GM10266 (cell line): ENCODE measurements around the gene C2orf81.
A peak's percentile ranks its signal among the peaks of the same experiment; 100 is the strongest.

Experiments
- DNase-seq: peaks from one replicate; pipeline ENCODE4 v3.0.0; 2012; ENCODE audit errors: extremely low spot score
- TF ChIP-seq, protein P1 (sequence below): IDR thresholded peaks from 2 replicates; pipeline ENCODE4 v1.5.1; 2012; ENCODE audit warnings: mild to moderate bottlenecking, low read depth; ENCODE audit not compliant: control insufficient read depth, insufficient read depth; ENCODE audit errors: missing control alignments

Gene C2orf81

DNA sequence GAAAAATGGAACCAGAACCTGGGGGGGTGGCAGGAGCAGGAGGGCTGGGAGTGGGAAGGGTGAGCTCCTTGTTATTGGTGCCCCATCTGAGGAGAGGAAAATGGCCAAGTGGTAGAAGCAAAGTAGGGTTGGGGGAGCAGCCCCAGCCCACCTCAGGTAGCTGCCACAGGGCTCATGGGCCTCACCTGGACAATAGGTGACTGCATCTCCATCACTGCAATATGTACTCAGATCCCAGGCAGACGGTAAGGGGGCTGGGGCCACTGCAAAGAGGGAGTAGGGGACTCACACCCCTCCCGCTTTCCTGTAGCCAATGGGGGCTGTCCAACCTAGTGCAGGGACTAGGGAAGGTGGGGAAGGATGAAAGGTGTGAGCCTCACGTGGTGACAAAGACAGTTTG lies 4.2 kb downstream of the C2orf81 start:
- peak; percentile 9 for DNase-seq

DNA sequence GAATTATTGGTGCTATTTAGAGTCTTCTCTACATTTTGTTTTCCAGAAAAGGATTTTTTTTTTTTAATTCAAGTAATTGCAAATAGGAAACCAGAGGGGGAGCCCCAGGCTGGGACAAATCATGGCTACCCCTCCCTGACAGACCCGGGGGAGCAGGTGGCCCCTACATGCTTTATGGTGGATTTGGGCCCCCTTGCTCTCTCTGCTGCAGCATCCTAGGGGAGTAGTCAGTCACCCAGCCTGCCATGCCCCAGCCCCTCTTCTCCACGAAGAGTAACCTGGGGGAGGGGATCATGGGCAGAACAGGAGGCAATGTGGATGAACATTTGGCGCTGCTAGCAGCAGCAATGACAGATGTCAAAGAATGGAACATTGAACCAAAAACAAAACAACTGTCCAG lies 4.6 kb downstream of the C2orf81 start:
- TF ChIP-seq, protein P1, sequence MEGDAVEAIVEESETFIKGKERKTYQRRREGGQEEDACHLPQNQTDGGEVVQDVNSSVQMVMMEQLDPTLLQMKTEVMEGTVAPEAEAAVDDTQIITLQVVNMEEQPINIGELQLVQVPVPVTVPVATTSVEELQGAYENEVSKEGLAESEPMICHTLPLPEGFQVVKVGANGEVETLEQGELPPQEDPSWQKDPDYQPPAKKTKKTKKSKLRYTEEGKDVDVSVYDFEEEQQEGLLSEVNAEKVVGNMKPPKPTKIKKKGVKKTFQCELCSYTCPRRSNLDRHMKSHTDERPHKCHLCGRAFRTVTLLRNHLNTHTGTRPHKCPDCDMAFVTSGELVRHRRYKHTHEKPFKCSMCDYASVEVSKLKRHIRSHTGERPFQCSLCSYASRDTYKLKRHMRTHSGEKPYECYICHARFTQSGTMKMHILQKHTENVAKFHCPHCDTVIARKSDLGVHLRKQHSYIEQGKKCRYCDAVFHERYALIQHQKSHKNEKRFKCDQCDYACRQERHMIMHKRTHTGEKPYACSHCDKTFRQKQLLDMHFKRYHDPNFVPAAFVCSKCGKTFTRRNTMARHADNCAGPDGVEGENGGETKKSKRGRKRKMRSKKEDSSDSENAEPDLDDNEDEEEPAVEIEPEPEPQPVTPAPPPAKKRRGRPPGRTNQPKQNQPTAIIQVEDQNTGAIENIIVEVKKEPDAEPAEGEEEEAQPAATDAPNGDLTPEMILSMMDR = no peak
- peak; percentile 51 for DNase-seq

More for the DNA sequence above, 4.2 kb downstream of the C2orf81 start:
- TF ChIP-seq, protein P1 = no peak

DNA sequence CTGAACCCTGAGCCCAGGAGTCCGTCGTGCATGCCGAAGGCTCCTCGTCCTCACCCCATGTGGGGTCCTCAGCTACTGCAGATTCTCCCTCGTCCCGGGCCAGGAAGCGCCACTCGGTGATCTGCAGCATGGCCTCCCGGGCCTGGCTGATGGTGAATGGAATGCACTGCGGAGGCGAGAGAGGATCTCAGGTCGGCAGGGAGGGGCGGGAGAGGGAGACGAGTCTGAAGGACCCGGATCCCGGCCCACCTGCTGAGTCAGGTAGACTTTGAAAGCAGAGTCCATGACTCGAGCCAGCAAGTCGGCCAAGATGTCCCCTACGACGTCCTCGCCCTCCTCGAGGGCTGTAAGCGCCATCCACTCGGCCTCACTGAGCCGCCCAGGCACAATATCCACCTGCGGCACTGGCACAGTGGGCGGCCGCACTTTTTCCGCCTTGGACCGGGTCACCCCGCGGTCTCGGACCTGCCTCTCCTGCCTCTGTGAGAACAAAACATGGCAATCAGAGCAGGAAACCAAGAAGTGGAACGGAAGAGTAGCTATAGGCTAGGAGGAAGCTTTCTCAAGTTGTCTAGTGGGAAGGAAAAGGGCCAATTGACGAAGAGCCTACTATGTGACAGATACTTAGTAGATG lies 5.5 kb downstream of the C2orf81 start:
- TF ChIP-seq, protein P1 = no peak
- DNase-seq = peak; percentile 25

DNA sequence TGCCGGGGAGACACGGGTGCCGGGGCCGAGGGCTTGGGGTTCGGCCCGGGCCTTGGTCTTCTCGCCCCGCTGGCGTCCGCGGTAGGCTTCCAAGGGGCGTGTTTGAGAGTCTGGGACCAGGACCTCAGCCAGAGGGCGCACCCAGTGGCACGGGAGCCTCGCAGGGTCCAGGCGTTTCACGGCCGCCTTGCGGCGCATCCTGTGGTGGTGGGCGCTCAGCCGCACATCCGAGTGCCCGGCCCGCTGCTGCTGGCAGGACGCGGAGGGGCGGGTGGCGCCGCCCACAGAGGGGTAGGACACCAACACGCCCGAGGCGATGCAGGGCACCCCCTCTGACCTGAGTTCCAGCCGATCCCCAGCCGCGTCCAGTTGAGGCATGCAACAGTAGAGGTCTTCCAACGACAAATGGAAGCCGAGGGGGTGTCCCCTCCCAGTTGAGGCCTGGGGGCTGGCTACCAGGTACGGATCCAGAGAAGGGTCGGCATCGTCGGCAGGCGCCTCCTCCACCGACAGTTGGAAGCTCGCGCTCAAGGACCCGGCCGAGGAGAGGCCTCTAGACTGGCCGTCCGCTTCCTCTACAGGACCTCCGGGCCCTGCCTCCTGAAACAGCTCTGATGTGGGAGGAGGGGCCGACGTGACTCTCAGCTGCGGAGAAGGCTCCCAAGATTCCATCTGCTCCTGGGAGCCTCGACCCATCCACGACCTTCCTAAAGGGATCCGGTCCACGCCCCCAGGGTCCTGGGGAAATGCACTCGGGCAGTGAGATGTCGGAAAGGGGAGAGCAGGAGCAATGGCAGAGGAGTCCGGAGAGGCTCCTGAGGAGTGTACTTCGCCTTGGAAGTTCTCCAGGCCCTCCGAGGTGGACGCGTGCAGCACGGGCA lies 6.3 kb downstream of the C2orf81 start:
- TF ChIP-seq, protein P1 = peak; percentile 44
- peak; percentile 67 for DNase-seq

DNA sequence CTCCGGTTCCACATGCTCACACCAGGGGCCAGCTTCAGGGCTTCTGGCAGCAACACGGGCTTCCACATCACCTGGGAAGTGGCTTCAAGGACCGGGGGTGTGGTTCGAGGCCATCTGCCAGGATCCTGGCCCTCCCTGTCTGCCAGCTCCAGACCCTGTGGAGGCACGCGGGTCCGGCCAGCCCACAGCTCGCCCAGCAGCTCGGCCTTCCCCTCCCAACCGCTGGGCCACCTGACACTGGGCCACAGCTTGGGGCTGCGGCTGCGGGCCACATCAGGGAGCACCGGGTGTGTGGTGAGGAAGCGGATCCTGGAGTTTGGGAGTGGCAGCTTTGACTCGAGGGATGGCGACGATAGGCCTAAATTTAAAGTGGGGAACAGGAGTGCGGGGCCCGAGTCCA lies 7.0 kb downstream of the C2orf81 start:
- TF ChIP-seq, protein P1 = no peak
- DNase-seq = peak; percentile 17

DNA sequence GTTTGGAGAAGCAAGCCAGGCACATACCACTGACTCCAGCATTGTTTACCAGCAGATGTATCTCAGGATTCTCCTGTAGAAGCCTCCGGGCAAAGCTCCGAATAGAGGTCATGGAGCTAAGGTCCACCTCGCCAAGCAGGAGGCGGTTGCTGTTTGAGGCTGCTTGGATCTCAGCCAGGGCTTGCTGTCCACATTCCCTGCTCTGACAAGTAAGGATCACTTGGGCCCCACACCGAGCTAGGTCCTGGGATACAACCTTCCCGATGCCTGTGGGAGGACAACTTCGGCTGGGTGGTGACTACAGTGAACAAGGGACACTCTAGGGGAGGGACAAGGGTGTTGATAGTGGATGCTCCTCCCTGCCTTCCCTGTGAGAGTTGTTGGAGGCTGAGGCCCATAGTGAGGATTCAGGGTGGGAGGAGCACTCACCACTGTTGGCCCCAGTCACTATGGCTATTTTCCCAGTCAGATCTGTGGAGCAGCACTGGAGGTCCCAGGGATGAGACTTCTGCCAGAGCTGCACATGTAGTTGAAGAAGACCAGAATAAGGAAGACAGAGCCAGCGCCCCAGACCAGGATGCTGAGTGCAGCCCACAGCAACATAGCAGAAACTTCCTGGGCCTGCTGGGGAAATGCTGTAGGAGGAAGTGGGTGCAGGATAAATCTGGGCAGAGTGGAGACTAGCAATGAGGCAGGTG lies 8.3 kb downstream of the C2orf81 start:
- TF ChIP-seq, protein P1 = no peak
- peak; percentile 12 for DNase-seq
